RWPE1 (cell line): ENCODE measurements around the gene ADAMTS17.

Source experiments
- CTCF ChIA-PET: fragments of 350-600 bp; sonication (Branson Sonifier 250); formaldehyde crosslinking; extraction: SDS; loops from one replicate; lab custom pipeline; 2021; lab: Yijun Ruan, JAX
- POLR2A ChIA-PET: fragments of 400-600 bp; formaldehyde crosslinking; extraction: SDS; loops from one replicate; lab custom pipeline; 2020; ENCODE audit warnings: antibody characterized with exemption; ENCODE audit not compliant: low non-redundant PET; lab: Yijun Ruan, JAX
- DNase-seq: peaks from one replicate; pipeline ENCODE4 v3.0.0; 2012; ENCODE audit warnings: low spot score
- H3K27ac ChIP-seq: fragments of 450-650 bp; 2 replicates; pipeline ENCODE4 v1.5.1; 2017
- TF ChIP-seq, protein P1 (sequence below): fragments of 450-650 bp; conservative IDR thresholded peaks from 2 replicates; pipeline ENCODE4 v1.5.1; 2017; ENCODE audit warnings: low read depth, mild to moderate bottlenecking

ADAMTS17 gene

DNA sequence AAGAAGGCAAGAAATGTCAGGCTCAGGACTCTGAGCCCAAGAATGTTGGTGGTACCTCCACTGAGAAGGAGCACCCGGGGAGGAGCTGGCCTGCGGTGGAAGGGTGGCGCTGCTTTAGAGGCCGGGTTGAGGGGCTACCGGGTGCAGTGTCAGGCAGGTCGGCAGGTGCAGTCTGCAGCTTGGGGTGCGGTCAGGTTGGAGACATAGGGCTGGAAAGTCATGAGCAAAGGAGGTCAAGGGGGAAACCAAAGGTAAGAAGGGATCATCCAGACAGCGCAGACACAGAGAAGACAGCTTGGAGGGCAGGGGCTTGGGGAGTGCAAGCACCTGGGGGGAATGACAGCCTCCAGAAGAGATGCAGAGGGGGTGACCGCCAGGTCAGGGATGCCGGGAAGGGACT, 334.2 kb downstream of the ADAMTS17 start:
- H3K27ac ChIP-seq: no peak overlapping the region
- TF ChIP-seq, protein P1, sequence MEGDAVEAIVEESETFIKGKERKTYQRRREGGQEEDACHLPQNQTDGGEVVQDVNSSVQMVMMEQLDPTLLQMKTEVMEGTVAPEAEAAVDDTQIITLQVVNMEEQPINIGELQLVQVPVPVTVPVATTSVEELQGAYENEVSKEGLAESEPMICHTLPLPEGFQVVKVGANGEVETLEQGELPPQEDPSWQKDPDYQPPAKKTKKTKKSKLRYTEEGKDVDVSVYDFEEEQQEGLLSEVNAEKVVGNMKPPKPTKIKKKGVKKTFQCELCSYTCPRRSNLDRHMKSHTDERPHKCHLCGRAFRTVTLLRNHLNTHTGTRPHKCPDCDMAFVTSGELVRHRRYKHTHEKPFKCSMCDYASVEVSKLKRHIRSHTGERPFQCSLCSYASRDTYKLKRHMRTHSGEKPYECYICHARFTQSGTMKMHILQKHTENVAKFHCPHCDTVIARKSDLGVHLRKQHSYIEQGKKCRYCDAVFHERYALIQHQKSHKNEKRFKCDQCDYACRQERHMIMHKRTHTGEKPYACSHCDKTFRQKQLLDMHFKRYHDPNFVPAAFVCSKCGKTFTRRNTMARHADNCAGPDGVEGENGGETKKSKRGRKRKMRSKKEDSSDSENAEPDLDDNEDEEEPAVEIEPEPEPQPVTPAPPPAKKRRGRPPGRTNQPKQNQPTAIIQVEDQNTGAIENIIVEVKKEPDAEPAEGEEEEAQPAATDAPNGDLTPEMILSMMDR: no peak

DNA sequence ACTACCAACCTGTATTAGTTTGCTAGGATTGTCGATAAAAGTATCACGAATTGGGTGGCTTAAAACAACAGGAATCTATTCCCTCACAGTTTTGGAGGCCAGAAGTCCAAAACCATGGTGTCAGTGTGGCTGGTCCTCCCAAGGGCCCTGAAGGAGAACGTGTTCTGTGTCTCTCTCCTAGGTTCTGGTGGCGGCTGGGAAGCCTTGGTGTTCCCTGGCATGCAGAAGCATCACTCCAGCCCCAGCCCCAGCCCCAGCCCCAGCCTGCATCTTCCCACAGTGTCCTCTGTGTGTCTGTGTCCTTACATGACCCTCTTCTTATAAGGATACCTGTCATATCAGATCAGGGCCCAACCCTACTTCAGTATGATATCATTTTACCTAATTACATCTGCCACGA, 336.1 kb downstream of the ADAMTS17 start:
- ChIA-PET POLR2A (no interaction called here), CTCF (interaction anchor here (0.7 kb wide), 1 partner anchor 77 kb away, joined by 3 read pairs; no protein-coding TSS in a partner anchor)
- no peak for DNase-seq
- H3K27ac ChIP-seq: no peak overlapping the region
- TF ChIP-seq, protein P1: no peak

More for the DNA sequence above, 334.2 kb downstream of the ADAMTS17 start:
- DNase-seq: no peak
- ChIA-PET CTCF (no interaction called here), POLR2A (no interaction called here)

DNA sequence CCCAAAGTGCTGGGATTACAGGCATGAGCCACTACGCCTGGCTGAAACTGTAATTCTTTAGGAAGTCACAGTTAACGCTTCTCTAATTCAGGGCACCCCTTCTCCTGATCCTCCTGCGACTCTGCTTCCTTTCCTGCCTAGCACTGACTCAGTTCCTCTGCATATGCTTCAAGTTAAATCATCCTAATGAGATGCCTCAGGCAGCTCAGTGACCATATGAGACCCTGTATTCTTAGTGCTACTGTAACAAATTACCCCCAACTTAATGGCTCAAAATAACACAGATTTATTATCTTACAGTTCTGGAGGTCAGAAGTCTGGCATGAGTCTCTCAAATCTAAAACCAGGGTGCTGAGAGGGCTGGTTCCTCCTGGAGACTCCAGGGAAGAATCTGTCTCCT, 336.8 kb downstream of the ADAMTS17 start:
- TF ChIP-seq, protein P1: no peak
- ChIA-PET POLR2A (no interaction called here), CTCF (no interaction called here)
- no peak for DNase-seq
- no peak overlapping the region for H3K27ac ChIP-seq

DNA sequence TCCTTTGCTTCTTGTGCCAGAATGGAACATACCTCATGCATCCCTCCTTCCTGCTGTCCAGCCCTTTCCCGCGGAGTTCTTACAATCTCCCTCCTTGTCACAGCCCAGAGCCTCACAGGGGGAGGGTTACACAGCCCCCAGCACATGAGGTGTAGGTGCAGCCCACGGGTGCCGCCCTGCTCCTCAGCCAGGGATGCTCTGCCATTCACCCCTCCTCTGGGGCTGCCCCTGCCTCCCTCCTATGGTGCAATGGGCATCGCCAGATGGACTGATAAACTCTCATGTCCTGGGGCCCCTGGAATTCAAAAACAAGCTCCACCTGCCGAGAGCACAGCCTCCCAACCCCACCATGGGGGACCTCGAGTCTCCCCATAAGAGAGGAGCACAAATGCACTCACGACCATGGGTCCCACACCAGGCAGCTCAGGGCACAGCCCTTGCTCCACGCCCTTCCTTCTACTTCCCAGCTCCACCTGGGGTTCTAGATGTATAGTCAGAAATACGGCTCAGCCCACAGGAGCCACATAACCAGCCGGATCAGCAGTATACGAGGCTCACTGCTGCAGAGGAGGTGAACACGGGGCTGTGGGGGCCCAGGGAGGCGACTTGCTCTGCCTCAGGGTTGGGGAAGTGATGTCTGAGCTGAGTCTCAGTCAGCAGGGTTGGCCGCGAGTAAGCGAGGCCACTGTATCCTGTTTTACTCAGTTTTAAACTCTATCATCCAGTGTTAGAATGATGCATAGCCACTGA, 338.8 kb downstream of the ADAMTS17 start:
- TF ChIP-seq, protein P1: no peak
- no peak for DNase-seq
- ChIA-PET CTCF (no interaction called here), POLR2A (no interaction called here)
- H3K27ac ChIP-seq: no peak overlapping the region

DNA sequence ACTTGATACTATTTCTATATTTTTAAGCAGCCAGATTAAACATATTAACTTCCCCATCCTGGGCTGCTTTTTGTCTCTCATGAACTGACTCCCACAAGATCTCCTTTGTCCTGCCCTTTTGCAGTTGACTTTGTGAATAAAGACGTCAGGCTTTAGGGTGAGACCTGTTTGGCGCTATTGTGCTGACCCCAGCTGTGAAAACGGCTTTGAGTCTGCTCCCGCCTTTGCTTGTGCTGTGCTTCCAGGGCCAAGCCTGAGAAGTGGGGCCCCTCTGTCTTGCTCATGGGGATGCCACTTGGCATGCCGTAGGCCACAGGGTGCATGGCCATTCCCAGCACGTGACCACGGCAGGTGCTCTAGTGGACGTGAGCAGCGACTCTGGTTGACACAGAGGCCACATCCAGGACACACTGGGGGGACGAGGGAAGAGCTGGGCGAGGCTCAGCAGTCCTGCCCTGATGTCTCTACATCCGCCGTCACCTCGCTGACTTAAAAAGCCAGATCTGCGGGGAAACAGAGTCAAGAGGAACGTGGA, 339.6 kb downstream of the ADAMTS17 start:
- POLR2A ChIA-PET: no interaction called here
- CTCF ChIA-PET: no interaction called here
- no peak for DNase-seq
- TF ChIP-seq, protein P1: no peak
- no peak overlapping the region for H3K27ac ChIP-seq

DNA sequence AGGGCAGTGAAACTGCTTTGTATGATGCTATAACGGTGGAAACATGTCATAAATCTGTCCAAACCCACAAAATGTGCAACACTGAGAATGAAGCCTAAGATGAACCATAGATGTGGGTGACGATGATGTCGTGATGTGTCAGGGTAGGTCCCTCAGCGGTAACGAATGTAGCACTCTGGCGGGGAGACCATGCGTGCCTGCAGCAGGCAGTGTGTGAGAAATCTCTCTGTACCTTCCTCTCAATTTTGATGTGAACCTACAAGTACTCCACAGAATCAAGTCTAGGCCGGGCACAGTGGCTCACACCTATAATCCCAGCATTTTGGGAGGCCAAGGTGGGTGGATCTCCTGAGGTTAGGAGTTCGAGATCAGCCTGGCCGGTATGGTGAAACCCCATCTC, 340.4 kb downstream of the ADAMTS17 start:
- H3K27ac ChIP-seq: no peak overlapping the region
- POLR2A ChIA-PET: no interaction called here
- CTCF ChIA-PET: interaction anchor here (0.7 kb wide), 1 partner anchor 230 kb away, joined by 5 read pairs; no protein-coding TSS in a partner anchor
- TF ChIP-seq, protein P1: no peak
- no peak for DNase-seq
